HG03571 (cell line): ENCODE data around the gene ABCA1.
"Not testable (repeated sequence)": the region's sequence is repeated elsewhere in the genome, so short reads cannot be mapped to it uniquely, and the experiment has no call there.

ENCODE experiments used
- ATAC-seq: cut with Tn5 transposase; IDR thresholded peaks from one replicate; pipeline ENCODE4 v1.9.1; 2021; ENCODE audit not compliant: unreplicated experiment

The ABCA1 gene

GRCh38 chr9:104871961-104872527, 55.9 kb downstream of the ABCA1 start:
- no peak for ATAC-seq

- ATAC-seq: no peak
These were observed 58.1 kb downstream of the ABCA1 start for GRCh38 chr9:104869811-104870210.

- ATAC-seq: no peak
These were observed 59.1 kb downstream of the ABCA1 start for GRCh38 chr9:104868687-104869404.

- ATAC-seq: no peak
These were observed 59.7 kb downstream of the ABCA1 start for GRCh38 chr9:104868303-104868686.

- ATAC-seq: no peak
These were observed 61.8 kb downstream of the ABCA1 start for GRCh38 chr9:104866191-104866590.

- no peak for ATAC-seq
These were observed 63.3 kb downstream of the ABCA1 start for GRCh38 chr9:104864675-104865104.

GRCh38 chr9:104863180-104863883, 64.6 kb downstream of the ABCA1 start:
- peak; percentile 77 for ATAC-seq

- ATAC-seq: no peak
These were observed 66.6 kb downstream of the ABCA1 start for GRCh38 chr9:104861397-104861796.

GRCh38 chr9:104860263-104860662, 67.7 kb downstream of the ABCA1 start:
- ATAC-seq: no peak

GRCh38 chr9:104858846-104859245, 69.1 kb downstream of the ABCA1 start:
- ATAC-seq: no peak

GRCh38 chr9:104858271-104858670, 69.7 kb downstream of the ABCA1 start:
- no peak for ATAC-seq

- ATAC-seq: no peak
These were observed 71.5 kb downstream of the ABCA1 start for GRCh38 chr9:104856413-104856941.

- no peak for ATAC-seq
These were observed 72.1 kb downstream of the ABCA1 start for GRCh38 chr9:104855807-104856206.

GRCh38 chr9:104855258-104855657, 72.7 kb downstream of the ABCA1 start:
- ATAC-seq: not testable (repeated sequence)

GRCh38 chr9:104854613-104855012, 73.3 kb downstream of the ABCA1 start:
- no peak for ATAC-seq

- no peak for ATAC-seq
These were observed 74.3 kb downstream of the ABCA1 start for GRCh38 chr9:104853683-104854082.

GRCh38 chr9:104853159-104853558, 74.8 kb downstream of the ABCA1 start:
- ATAC-seq: no peak

- ATAC-seq: no peak
These were observed 76.4 kb downstream of the ABCA1 start for GRCh38 chr9:104851546-104851920.

GRCh38 chr9:104850786-104851545, 77.0 kb downstream of the ABCA1 start:
- ATAC-seq: no peak

GRCh38 chr9:104849023-104849422, 78.9 kb downstream of the ABCA1 start:
- ATAC-seq: no peak

- no peak for ATAC-seq
These were observed 83.2 kb downstream of the ABCA1 start for GRCh38 chr9:104844710-104845109.
